GM23338 (cell line): ENCODE measurements around the gene ITIH4. TPM values are rescaled to one million over a fixed set of nuclear protein-coding genes. Genes with fewer than 3 reads are reported as not detected.

Experiments
- ATAC-seq: fragments of 200-7000 bp; cut with Tn5 transposase; 3 replicates; pipeline ENCODE4 v1.9.1; 2020
- DNase-seq: peaks from one replicate; pipeline ENCODE4 v3.0.0-alpha.2; 2015; ENCODE audit warnings: low spot score
- H2AFZ ChIP-seq: fragments of 200-600 bp; sonication (generic); 2 replicates; pipeline ENCODE4 v1.8.0; 2016; ENCODE audit warnings: antibody characterized with exemption, mild to moderate bottlenecking, moderate library complexity
- H3F3A ChIP-seq: fragments of 200-600 bp; sonication (generic); replicated peaks from 2 replicates; pipeline ENCODE4 v1.8.0; 2017; ENCODE audit warnings: antibody characterized with exemption, mixed run types, low read depth
- H3K27ac ChIP-seq: fragments of 200-600 bp; sonication (generic); 2 replicates; pipeline ENCODE4 v1.6.1; 2016; ENCODE audit warnings: low read depth
- H3K27me3 ChIP-seq: fragments of 200-600 bp; sonication (generic); 2 replicates; pipeline ENCODE4 v1.8.0; 2016; ENCODE audit warnings: mild to moderate bottlenecking, mixed run types, moderate library complexity; ENCODE audit not compliant: insufficient read depth
- H3K36me3 ChIP-seq: fragments of 200-600 bp; sonication (generic); 2 replicates; pipeline ENCODE4 v1.8.0; 2016; ENCODE audit warnings: mild to moderate bottlenecking; ENCODE audit not compliant: insufficient read depth
- H3K4me1 ChIP-seq: fragments of 200-600 bp; sonication (generic); 2 replicates; pipeline ENCODE4 v1.8.0; 2016; ENCODE audit warnings: mild to moderate bottlenecking, moderate library complexity; ENCODE audit not compliant: insufficient read depth
- H3K4me2 ChIP-seq: fragments of 200-600 bp; sonication (generic); 2 replicates; pipeline ENCODE4 v1.7.1; 2017; ENCODE audit warnings: mixed run types
- H3K4me3 ChIP-seq: fragments of 200-600 bp; sonication (generic); 2 replicates; pipeline ENCODE4 v1.6.1; 2016; ENCODE audit warnings: mixed run types
- H3K79me2 ChIP-seq: fragments of 200-600 bp; sonication (generic); replicated peaks from 2 replicates; pipeline ENCODE4 v1.8.0; 2017; ENCODE audit warnings: mild to moderate bottlenecking; ENCODE audit not compliant: insufficient read depth
- H3K9me2 ChIP-seq: fragments of 200-600 bp; sonication (generic); 2 replicates; pipeline ENCODE4 v1.8.0; 2017; ENCODE audit not compliant: insufficient read depth
- H4K20me1 ChIP-seq: fragments of 200-600 bp; sonication (generic); replicated peaks from 2 replicates; pipeline ENCODE4 v1.8.0; 2017; ENCODE audit warnings: mild to moderate bottlenecking; ENCODE audit not compliant: insufficient read depth
- H3K27ac Mint-ChIP-seq: 2 replicates; pipeline ENCODE4 v1.8.0; 2020; ENCODE audit warnings: inconsistent platforms, mild to moderate bottlenecking, moderate library complexity, mixed read lengths
- H3K27me3 Mint-ChIP-seq: 3 replicates; pipeline ENCODE4 v1.8.0; 2022; ENCODE audit warnings: low read depth, mild to moderate bottlenecking, moderate library complexity, mixed read lengths, inconsistent platforms; ENCODE audit not compliant: insufficient read depth, poor library complexity
- H3K36me3 Mint-ChIP-seq: 3 replicates; pipeline ENCODE4 v1.8.0; 2021; ENCODE audit warnings: low read depth, mild to moderate bottlenecking, inconsistent platforms, moderate library complexity, mixed read lengths
- H3K4me1 Mint-ChIP-seq: 3 replicates; pipeline ENCODE4 v1.8.0; 2020; ENCODE audit warnings: mild to moderate bottlenecking, inconsistent platforms, mixed read lengths
- H3K4me3 Mint-ChIP-seq: 3 replicates; pipeline ENCODE4 v1.8.0; 2021; ENCODE audit warnings: moderate library complexity, mild to moderate bottlenecking, inconsistent platforms, mixed read lengths
- H3K9me3 Mint-ChIP-seq: 3 replicates; pipeline ENCODE4 v1.8.0; 2020; ENCODE audit warnings: moderate library complexity, mild to moderate bottlenecking, inconsistent platforms, mixed read lengths
- CREB1 ChIP-seq: fragments of 250-450 bp; sonication (Bioruptor Pico); IDR thresholded peaks from 2 replicates; pipeline ENCODE4 v1.5.0; 2020; ENCODE audit warnings: low read depth, mild to moderate bottlenecking, moderate library complexity
- EZH2 ChIP-seq: fragments of 200-600 bp; sonication (generic); IDR thresholded peaks from one replicate; pipeline ENCODE4 v1.8.0; 2017; ENCODE audit warnings: antibody characterized with exemption, mild to moderate bottlenecking, low read depth; ENCODE audit not compliant: unreplicated experiment
- EZH2phosphoT487 ChIP-seq: fragments of 200-600 bp; sonication (generic); IDR thresholded peaks from one replicate; pipeline ENCODE4 v1.8.1; 2018; ENCODE audit warnings: antibody characterized with exemption; ENCODE audit not compliant: unreplicated experiment
- JUNB ChIP-seq: IDR thresholded peaks from one replicate; pipeline ENCODE4 v1.6.1; 2016; ENCODE audit warnings: antibody characterized with exemption; ENCODE audit not compliant: unreplicated experiment
- NANOG ChIP-seq: IDR thresholded peaks from 2 replicates; pipeline ENCODE4 v1.6.1; 2016; ENCODE audit warnings: antibody characterized with exemption, borderline replicate concordance
- POLR2AphosphoS5 ChIP-seq: IDR thresholded peaks from 2 replicates; pipeline ENCODE4 v1.6.1; 2016; ENCODE audit warnings: antibody characterized with exemption, low read depth
- STAT1 ChIP-seq: IDR thresholded peaks from one replicate; pipeline ENCODE4 v1.6.1; 2016; ENCODE audit warnings: antibody characterized with exemption; ENCODE audit not compliant: unreplicated experiment
- ZNF114 ChIP-seq: fragments of 250-450 bp; sonication (Bioruptor Pico); IDR thresholded peaks from 2 replicates; pipeline ENCODE4 v1.5.0; 2020; ENCODE audit warnings: mild to moderate bottlenecking, moderate library complexity
- ZNF331 ChIP-seq: fragments of 250-450 bp; sonication (Bioruptor Pico); IDR thresholded peaks from 2 replicates; pipeline ENCODE4 v1.5.0; 2020; ENCODE audit warnings: low read depth, mild to moderate bottlenecking, moderate library complexity
- polyA plus RNA-seq: library from polyadenylated mRNA; unstranded; fragments of >200 nt; fragmentation: Nextera tagmentation; extraction: Ambion mirVana; gene quantifications from 2 replicates; pipeline ENCODE4 v1.2.1, GENCODE V29; 2016
- total RNA-seq: library from RNA; depleted of rRNA; stranded (reverse); fragments of >200 nt; shearing (Covaris generic); gene quantifications from 2 replicates; pipeline ENCODE4 v1.2.3, GENCODE V29; 2014
- TF ChIP-seq, protein P1 (sequence below): IDR thresholded peaks from one replicate; pipeline ENCODE4 v1.6.1; 2018; ENCODE audit warnings: antibody characterized with exemption; ENCODE audit not compliant: unreplicated experiment
- TF ChIP-seq, protein P2 (sequence below): fragments of 250-450 bp; sonication (Bioruptor Pico); IDR thresholded peaks from 2 replicates; pipeline ENCODE4 v1.5.0; 2020; ENCODE audit warnings: mild to moderate bottlenecking, moderate library complexity

The ITIH4 gene
- total and polyA plus RNA-seq, 2 experiments from 2014 or later = 0.82 to 1.4 TPM

DNA sequence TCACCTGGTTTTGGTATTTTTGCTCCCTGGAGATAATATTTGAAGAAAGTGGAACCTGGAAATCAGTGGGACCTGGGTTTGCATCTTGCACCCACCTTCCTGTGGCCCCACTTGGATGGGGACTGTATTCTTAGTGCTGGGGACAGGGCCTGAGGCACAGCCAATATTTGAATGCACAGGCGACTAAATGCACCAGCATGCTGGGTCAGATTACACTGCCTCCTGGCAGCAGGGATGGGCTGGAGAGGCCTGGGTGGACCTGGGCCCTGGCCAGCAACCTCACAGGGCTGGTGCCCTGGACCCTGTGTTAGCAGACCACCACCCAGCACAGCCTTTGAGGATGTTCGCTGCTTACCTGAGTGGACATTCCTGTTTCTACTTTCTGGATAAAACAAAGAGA, 10.5 kb downstream of the ITIH4 start (continued):
- TF ChIP-seq, protein P1, sequence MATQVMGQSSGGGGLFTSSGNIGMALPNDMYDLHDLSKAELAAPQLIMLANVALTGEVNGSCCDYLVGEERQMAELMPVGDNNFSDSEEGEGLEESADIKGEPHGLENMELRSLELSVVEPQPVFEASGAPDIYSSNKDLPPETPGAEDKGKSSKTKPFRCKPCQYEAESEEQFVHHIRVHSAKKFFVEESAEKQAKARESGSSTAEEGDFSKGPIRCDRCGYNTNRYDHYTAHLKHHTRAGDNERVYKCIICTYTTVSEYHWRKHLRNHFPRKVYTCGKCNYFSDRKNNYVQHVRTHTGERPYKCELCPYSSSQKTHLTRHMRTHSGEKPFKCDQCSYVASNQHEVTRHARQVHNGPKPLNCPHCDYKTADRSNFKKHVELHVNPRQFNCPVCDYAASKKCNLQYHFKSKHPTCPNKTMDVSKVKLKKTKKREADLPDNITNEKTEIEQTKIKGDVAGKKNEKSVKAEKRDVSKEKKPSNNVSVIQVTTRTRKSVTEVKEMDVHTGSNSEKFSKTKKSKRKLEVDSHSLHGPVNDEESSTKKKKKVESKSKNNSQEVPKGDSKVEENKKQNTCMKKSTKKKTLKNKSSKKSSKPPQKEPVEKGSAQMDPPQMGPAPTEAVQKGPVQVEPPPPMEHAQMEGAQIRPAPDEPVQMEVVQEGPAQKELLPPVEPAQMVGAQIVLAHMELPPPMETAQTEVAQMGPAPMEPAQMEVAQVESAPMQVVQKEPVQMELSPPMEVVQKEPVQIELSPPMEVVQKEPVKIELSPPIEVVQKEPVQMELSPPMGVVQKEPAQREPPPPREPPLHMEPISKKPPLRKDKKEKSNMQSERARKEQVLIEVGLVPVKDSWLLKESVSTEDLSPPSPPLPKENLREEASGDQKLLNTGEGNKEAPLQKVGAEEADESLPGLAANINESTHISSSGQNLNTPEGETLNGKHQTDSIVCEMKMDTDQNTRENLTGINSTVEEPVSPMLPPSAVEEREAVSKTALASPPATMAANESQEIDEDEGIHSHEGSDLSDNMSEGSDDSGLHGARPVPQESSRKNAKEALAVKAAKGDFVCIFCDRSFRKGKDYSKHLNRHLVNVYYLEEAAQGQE = no peak
- TF ChIP-seq CREB1 (no peak), ZNF331 (CRISPR knock-in tag) (no peak), ZNF114 (CRISPR knock-in tag) (no peak), POLR2AphosphoS5 (no peak), EZH2 (no peak), JUNB (no peak), EZH2phosphoT487 (no peak)

DNA sequence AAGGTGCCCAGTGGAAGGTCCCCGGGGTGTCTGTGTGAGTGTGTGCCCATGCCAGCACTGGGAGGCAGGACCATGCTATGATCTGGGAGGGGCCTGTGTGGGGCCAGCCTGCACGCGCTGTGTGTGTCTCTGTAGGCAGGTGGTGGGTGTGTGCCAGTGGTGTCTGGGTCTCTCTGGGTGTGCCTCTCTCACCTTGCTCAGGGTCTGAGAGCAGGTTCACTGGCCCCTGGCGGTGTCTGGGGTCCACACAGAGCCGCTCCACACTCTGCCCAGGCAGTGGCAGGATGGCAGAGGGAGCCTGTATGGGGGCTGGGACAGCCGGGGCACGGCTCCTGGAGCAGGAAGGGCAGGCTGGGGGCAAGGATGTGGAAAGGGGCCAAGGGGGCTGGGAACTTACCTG, 12.6 kb downstream of the ITIH4 start:
- no peak for ATAC-seq
- Histone ChIP-seq H2AFZ (no peak overlapping the region), H3K4me1 (peaks cover 7% of the 10 kb centered on the region; the same call in 1 of the 2 replicates), H4K20me1 (no peaks in the 10 kb centered on the region), H3K4me3 (no peak overlapping the region), H3K9me2 (no peaks in the 10 kb centered on the region), H3K79me2 (no peaks in the 10 kb centered on the region), H3K27ac (no peak overlapping the region), H3K36me3 (no peaks in the 10 kb centered on the region), H3F3A (no peaks in the 10 kb centered on the region), H3K4me2 (no peak overlapping the region), H3K27me3 (no peaks in the 10 kb centered on the region)
- Mint-ChIP-seq H3K36me3 (no peaks in the 10 kb centered on the region), H3K9me3 (no peaks in the 10 kb centered on the region; the same call in 1 of the 3 replicates), H3K4me1 (peaks cover 18% of the 10 kb centered on the region), H3K27me3 (peaks cover 21% of the 10 kb centered on the region), H3K4me3 (no peak overlapping the region), H3K27ac (no peak overlapping the region)
- DNase-seq = no peak
- TF ChIP-seq, protein P2, sequence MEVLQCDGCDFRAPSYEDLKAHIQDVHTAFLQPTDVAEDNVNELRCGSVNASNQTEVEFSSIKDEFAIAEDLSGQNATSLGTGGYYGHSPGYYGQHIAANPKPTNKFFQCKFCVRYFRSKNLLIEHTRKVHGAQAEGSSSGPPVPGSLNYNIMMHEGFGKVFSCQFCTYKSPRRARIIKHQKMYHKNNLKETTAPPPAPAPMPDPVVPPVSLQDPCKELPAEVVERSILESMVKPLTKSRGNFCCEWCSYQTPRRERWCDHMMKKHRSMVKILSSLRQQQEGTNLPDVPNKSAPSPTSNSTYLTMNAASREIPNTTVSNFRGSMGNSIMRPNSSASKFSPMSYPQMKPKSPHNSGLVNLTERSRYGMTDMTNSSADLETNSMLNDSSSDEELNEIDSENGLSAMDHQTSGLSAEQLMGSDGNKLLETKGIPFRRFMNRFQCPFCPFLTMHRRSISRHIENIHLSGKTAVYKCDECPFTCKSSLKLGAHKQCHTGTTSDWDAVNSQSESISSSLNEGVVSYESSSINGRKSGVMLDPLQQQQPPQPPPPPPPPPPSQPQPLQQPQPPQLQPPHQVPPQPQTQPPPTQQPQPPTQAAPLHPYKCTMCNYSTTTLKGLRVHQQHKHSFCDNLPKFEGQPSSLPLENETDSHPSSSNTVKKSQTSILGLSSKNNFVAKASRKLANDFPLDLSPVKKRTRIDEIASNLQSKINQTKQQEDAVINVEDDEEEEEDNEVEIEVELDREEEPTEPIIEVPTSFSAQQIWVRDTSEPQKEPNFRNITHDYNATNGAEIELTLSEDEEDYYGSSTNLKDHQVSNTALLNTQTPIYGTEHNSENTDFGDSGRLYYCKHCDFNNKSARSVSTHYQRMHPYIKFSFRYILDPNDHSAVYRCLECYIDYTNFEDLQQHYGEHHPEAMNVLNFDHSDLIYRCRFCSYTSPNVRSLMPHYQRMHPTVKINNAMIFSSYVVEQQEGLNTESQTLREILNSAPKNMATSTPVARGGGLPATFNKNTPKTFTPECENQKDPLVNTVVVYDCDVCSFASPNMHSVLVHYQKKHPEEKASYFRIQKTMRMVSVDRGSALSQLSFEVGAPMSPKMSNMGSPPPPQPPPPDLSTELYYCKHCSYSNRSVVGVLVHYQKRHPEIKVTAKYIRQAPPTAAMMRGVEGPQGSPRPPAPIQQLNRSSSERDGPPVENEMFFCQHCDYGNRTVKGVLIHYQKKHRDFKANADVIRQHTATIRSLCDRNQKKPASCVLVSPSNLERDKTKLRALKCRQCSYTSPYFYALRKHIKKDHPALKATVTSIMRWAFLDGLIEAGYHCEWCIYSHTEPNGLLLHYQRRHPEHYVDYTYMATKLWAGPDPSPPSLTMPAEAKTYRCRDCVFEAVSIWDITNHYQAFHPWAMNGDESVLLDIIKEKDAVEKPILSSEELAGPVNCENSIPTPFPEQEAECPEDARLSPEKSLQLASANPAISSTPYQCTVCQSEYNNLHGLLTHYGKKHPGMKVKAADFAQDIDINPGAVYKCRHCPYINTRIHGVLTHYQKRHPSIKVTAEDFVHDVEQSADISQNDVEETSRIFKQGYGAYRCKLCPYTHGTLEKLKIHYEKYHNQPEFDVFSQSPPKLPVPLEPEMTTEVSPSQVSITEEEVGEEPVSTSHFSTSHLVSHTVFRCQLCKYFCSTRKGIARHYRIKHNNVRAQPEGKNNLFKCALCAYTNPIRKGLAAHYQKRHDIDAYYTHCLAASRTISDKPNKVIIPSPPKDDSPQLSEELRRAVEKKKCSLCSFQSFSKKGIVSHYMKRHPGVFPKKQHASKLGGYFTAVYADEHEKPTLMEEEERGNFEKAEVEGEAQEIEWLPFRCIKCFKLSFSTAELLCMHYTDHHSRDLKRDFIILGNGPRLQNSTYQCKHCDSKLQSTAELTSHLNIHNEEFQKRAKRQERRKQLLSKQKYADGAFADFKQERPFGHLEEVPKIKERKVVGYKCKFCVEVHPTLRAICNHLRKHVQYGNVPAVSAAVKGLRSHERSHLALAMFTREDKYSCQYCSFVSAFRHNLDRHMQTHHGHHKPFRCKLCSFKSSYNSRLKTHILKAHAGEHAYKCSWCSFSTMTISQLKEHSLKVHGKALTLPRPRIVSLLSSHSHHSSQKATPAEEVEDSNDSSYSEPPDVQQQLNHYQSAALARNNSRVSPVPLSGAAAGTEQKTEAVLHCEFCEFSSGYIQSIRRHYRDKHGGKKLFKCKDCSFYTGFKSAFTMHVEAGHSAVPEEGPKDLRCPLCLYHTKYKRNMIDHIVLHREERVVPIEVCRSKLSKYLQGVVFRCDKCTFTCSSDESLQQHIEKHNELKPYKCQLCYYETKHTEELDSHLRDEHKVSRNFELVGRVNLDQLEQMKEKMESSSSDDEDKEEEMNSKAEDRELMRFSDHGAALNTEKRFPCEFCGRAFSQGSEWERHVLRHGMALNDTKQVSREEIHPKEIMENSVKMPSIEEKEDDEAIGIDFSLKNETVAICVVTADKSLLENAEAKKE (CRISPR knock-in tag) = no peak
- TF ChIP-seq EZH2 (no peak), STAT1 (no peak), ZNF114 (CRISPR knock-in tag) (no peak), EZH2phosphoT487 (no peak), CREB1 (no peak), NANOG (no peak), JUNB (no peak), ZNF331 (CRISPR knock-in tag) (no peak), POLR2AphosphoS5 (no peak)
- TF ChIP-seq, protein P1 = no peak
